CD4-positive, alpha-beta T cell treated with Interleukin-17A for 4 hours (primary cell): ENCODE measurements around the gene FHOD3.

Experiments
- DNase-seq: peaks from one replicate; pipeline ENCODE4 v3.0.0-alpha.2; 2020; ENCODE audit warnings: mixed read lengths

FHOD3 gene

GRCh38 chr18:36415171-36415570 is 117.7 kb downstream of the FHOD3 start:
- DNase-seq, result no peak

- no peak for DNase-seq
Observed at GRCh38 chr18:36415625-36416024, 118.1 kb downstream of the FHOD3 start.

GRCh38 chr18:36419188-36419899 is 121.8 kb downstream of the FHOD3 start:
- DNase-seq, result no peak

- no peak for DNase-seq
Observed at GRCh38 chr18:36419900-36420531, 122.5 kb downstream of the FHOD3 start.

- no peak for DNase-seq
Observed at GRCh38 chr18:36420826-36421225, 123.3 kb downstream of the FHOD3 start.

GRCh38 chr18:36424741-36425142 is 127.2 kb downstream of the FHOD3 start:
- DNase-seq, result no peak

- no peak for DNase-seq
Observed at GRCh38 chr18:36427369-36427768, 129.9 kb downstream of the FHOD3 start.

- DNase-seq, result no peak
Observed at GRCh38 chr18:36427831-36428230, 130.3 kb downstream of the FHOD3 start.

- DNase-seq, result no peak
Observed at GRCh38 chr18:36428431-36429029, 131.0 kb downstream of the FHOD3 start.

- DNase-seq, result no peak
Observed at GRCh38 chr18:36432880-36433555, 135.5 kb downstream of the FHOD3 start.

- no peak for DNase-seq
Observed at GRCh38 chr18:36436387-36436786, 138.9 kb downstream of the FHOD3 start.

GRCh38 chr18:36440614-36441013 is 143.1 kb downstream of the FHOD3 start:
- no peak for DNase-seq

GRCh38 chr18:36441426-36442240 is 144.1 kb downstream of the FHOD3 start:
- no peak for DNase-seq

GRCh38 chr18:36442717-36443116 is 145.2 kb downstream of the FHOD3 start:
- DNase-seq, result no peak

- DNase-seq, result no peak
Observed at GRCh38 chr18:36446059-36446458, 148.5 kb downstream of the FHOD3 start.

- DNase-seq, result no peak
Observed at GRCh38 chr18:36448384-36449290, 151.1 kb downstream of the FHOD3 start.

GRCh38 chr18:36449451-36449850 is 151.9 kb downstream of the FHOD3 start:
- no peak for DNase-seq

- DNase-seq, result no peak
Observed at GRCh38 chr18:36450264-36450663, 152.8 kb downstream of the FHOD3 start.

- DNase-seq, result no peak
Observed at GRCh38 chr18:36451454-36452251, 154.1 kb downstream of the FHOD3 start.

GRCh38 chr18:36454245-36454644 is 156.7 kb downstream of the FHOD3 start:
- DNase-seq, result no peak
